GM12873 (cell line): ENCODE data around the gene THEM4.

ENCODE experiments used
- TF ChIP-seq, protein P1 (sequence below): IDR thresholded peaks from 2 replicates; pipeline ENCODE4 v1.5.1; 2012; ENCODE audit warnings: low read depth, mild to moderate bottlenecking, moderate library complexity, low read length, control low read depth; ENCODE audit not compliant: insufficient read depth; ENCODE audit errors: missing control alignments

The THEM4 gene

DNA sequence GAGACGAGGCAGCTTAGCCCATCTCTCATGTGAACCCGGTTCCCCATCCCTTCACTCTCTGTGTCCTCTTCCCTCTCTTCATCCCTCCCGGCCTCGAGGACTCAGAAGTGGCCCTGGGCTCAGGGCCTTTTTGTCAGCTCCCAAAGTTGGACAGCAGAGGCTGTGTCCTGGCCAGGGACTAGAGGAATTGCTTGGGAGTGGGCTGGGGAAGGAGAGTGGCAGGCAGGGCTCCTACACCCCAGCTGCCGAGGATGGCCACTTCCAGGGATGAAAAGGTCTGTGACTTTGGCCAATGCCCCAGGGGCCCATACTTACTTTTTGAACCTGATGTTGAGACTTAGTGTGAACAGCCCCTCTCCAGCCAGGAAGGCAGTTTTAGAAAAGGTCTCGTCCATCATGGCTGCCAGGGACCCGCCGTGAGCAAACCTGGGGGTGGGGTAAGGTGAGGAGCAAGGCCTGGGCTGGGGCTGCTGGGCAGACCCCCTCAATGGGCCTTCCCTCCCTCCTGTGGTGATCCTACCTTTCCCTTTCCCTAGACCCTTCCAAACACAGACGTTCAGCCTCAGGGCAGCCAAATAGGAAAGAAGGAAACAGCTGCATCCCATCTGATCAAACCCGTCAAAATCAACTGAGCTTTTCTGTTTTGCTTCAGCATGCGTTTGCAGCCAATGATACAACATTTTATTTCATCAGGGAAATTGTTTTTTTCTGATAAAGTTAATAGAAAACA is 61.3 kb downstream of the THEM4 start:
- TF ChIP-seq, protein P1, sequence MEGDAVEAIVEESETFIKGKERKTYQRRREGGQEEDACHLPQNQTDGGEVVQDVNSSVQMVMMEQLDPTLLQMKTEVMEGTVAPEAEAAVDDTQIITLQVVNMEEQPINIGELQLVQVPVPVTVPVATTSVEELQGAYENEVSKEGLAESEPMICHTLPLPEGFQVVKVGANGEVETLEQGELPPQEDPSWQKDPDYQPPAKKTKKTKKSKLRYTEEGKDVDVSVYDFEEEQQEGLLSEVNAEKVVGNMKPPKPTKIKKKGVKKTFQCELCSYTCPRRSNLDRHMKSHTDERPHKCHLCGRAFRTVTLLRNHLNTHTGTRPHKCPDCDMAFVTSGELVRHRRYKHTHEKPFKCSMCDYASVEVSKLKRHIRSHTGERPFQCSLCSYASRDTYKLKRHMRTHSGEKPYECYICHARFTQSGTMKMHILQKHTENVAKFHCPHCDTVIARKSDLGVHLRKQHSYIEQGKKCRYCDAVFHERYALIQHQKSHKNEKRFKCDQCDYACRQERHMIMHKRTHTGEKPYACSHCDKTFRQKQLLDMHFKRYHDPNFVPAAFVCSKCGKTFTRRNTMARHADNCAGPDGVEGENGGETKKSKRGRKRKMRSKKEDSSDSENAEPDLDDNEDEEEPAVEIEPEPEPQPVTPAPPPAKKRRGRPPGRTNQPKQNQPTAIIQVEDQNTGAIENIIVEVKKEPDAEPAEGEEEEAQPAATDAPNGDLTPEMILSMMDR, result no peak

DNA sequence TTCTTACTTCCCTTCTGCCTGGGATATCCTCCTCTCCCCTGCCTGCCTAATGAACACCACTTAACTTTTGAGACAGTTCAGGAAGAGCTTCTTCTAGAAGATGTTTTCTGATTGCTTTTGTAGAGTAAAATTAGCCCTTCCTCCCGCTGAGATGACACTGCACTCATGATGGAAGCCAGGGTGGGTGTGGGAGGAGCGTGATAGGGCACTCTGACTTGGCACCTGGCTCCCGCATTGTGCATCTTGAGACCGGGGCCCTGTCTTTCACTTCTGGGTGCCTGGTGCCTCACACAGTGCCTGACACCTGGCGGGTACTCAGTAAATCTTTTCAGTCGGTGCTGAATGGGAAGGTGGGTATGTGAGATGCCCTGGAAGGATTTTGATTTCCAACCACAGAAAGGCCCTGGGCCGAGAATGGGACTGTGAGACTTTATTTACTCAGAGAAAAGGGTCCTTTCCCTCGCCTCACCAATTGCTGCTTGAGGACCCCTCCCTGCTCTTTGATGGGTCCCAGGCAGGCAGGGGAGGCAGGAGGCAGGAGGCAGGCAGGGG is 62.5 kb downstream of the THEM4 start:
- TF ChIP-seq, protein P1, result no peak

DNA sequence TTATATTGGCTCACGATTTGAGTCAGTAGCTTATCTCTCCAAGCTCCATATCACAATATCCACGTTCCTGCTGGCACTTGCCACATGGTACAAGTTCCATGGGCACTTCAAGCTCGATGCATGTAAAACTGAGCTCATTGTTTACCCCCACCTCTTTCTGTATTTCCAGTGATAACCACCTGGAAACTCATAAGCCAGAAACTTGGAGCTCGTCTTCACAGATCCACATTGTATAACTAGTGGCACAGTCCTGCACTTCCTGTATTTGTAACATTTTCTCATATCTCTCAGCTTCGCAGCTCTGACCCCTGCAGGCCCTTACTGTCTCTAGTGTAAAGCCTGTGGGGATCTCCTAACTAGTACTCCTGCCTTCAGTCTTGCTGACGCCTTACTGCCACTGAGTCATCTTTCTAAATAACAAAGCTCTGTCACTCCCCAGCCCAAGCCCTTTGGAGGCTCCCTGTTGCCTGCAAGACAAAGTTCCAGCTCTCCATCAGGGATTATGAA is 63.2 kb downstream of the THEM4 start:
- TF ChIP-seq, protein P1, result peak; percentile 19

DNA sequence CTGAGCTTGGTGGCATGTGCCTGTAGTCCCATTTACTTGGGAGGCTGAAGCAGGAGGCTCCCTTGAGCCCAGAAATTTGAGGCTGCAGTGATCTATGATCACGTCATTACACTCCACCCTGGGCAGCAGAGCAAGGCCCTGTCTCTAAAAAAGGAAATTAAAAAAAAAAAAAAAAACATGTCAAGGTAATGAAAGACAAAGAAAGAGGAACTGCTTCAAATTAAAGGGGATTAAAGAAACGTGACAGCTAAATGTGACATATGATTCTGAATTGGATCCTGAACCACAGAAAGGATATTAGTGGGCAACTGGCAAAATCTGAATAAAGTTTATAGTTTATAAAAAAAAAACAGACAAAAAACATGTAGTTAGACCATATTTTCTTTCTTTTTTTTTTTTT is 65.9 kb downstream of the THEM4 start:
- TF ChIP-seq, protein P1, result no peak

DNA sequence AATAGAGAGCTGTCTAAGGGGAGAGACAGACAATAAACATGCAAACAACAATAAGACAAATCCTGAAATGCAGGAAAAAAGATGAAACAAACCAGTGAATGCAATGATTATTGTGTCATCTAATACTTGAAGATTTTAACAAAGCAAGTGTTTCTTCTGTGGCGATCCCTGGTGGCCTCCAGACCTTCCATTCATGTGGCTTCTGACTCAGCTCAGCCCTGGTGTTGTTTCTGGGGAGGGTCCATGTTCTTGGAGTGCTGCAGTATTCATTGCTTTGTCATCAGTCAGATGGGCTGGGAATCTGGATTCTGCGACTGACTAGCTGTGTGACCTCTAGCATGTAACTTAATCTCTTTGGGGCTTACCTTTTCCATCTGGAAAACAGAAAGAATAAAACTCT is 68.2 kb downstream of the THEM4 start:
- TF ChIP-seq, protein P1, result no peak

DNA sequence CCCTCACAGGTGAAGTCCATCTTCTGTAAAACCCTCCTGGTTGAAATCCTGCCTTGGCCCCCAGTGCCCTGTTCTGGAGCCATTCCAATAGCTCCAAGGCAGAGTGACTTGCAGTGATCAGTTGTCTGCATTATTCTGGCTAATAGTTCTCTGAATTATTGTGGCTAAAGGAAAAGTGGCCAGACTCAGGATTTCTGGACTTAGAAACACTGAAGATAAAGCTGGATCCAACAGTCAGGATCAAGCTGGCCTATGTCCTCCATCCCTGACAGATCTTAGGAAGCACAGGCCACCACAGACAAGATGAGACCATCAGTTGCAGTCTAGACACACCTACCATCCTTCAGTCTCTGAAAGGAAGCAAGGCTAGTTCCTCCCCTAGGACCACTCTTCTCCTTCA is 68.9 kb downstream of the THEM4 start:
- TF ChIP-seq, protein P1, result no peak

DNA sequence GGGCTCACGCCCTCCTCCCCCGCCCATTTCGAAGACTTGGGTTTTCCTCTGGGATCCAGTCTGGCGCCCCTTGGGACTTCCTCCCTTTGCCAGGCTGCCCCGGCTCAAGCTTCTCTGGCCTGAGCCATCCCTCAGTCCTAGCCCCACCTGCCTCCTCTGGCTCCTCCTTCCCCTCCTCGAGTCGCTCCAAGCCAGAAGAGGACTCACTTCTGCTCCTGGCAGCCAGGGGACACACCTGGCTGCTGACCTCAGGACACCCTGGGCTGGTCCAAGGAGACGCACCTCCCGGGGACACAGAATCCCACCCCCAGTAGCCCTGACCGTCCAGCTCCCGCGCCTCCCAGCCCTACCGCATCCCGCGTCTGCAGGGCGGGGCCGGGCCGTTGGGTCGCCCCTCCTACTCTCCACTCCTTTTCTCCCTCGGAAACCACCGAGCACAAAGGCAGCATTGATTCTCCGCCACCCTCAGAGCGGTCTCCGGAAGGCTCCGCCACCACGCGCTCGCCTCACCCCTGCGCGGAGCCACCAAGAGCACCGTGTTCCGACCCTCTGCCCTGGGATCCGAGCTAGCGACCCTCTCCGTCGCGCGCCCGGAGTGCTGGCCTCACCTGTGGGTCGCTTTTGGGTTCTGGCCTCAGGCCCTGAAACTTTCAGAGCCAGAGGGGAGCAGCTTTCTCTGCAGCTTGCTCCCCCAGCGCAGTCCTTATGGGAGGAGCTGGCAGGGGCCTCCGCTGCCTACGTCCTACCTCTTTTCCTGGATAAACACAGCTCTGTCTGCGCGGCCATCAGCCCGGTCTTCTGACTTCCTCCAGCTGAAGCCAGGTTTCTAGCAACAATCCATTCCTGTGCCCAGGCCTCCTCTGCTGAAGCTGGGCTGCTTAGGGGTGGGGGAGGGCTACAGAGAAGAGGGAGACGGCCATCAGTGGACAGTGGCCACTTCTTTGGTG is 69.6 kb downstream of the THEM4 start, which contains the start of gene C2CD4D:
Gene C2CD4D (minus strand): TSS at position 364 of the 947 bp plus-strand sequence. CDS start 831 bp downstream, outside the sequence.
- TF ChIP-seq, protein P1, result peak; percentile 7
